Measurements from ENCODE around the gene TGFBR3. TPM values are rescaled to one million over a fixed set of nuclear protein-coding genes. Genes with fewer than 3 reads are reported as not detected.
"Not testable (repeated sequence)": the region's sequence is repeated elsewhere in the genome, so short reads cannot be mapped to it uniquely, and the experiment has no call there.

Gene TGFBR3
- total RNA-seq, 2 experiments from 2014 or later: 31.5 to 36.6 TPM

- H3K27ac Mint-ChIP-seq: no peak overlapping the region
- TF ChIP-seq, protein P1, sequence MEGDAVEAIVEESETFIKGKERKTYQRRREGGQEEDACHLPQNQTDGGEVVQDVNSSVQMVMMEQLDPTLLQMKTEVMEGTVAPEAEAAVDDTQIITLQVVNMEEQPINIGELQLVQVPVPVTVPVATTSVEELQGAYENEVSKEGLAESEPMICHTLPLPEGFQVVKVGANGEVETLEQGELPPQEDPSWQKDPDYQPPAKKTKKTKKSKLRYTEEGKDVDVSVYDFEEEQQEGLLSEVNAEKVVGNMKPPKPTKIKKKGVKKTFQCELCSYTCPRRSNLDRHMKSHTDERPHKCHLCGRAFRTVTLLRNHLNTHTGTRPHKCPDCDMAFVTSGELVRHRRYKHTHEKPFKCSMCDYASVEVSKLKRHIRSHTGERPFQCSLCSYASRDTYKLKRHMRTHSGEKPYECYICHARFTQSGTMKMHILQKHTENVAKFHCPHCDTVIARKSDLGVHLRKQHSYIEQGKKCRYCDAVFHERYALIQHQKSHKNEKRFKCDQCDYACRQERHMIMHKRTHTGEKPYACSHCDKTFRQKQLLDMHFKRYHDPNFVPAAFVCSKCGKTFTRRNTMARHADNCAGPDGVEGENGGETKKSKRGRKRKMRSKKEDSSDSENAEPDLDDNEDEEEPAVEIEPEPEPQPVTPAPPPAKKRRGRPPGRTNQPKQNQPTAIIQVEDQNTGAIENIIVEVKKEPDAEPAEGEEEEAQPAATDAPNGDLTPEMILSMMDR (IDR thresholded peaks at IDR 0.05): no peak
These were observed 216.2 kb downstream of the TGFBR3 start for GRCh38 chr1:91669584-91670350.

DNA sequence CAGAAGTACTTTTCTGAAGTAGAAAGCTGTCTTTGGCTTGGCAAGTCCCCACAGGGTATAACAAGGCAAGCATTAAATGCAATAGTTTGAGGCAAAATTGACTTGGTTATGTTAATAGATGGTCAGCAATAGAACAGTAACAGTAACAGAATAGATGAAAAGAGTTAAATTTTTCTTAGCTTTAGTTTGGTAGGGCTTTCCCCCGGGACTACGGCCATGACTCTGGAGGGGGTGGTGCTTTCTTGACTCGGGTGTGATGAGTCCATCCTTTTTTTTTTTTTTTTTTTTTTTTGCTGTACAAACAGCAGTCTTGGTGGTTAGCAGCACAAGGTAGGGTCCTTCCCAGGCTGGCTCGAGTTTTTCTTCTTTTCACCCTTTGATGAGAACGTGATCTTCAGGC is 219.3 kb downstream of the TGFBR3 start:
- H3K4me3 ChIP-seq (ENCODE audit: low read length); H3K9me3 ChIP-seq (ENCODE audit: control insufficient read depth in 1 of 2, insufficient read depth in 1 of 2, low read length in 2 of 2); H3K4me1 ChIP-seq (ENCODE audit: insufficient read depth, low read length); intact Hi-C loops (cut with DNase I, micrococcal nuclease); H3K9me3 Mint-ChIP-seq; ATAC-seq (ENCODE audit: poor library complexity); CTCF ChIA-PET; POLR2A ChIA-PET; DNase-seq; H3K27me3 Mint-ChIP-seq; H3K36me3 Mint-ChIP-seq (ENCODE audit: low read depth); H3K27me3 ChIP-seq (ENCODE audit: control insufficient read depth in 1 of 2, insufficient read depth in 2 of 2, low read length in 2 of 2); H3K27ac ChIP-seq (ENCODE audit: low read depth in 1 of 2, low read length in 2 of 2); H3K36me3 ChIP-seq (ENCODE audit: insufficient read depth, low read length); H3K27ac Mint-ChIP-seq; H3K4me3 Mint-ChIP-seq; H3K4me1 Mint-ChIP-seq (ENCODE audit: low read depth): not testable (repeated sequence)

More at GRCh38 chr1:91669584-91670350, 216.2 kb downstream of the TGFBR3 start:
- ChIA-PET POLR2A (no interaction called here), CTCF (no interaction called here)
- no peak for DNase-seq
- H3K9me3 Mint-ChIP-seq: no peaks in the 10 kb centered on the region
- no peaks in the 10 kb centered on the region for H3K9me3 ChIP-seq (ENCODE audit: control insufficient read depth in 1 of 2, insufficient read depth in 1 of 2, low read length in 2 of 2)
- ATAC-seq (ENCODE audit: poor library complexity): no peak
- H3K27me3 ChIP-seq (ENCODE audit: control insufficient read depth in 1 of 2, insufficient read depth in 2 of 2, low read length in 2 of 2): no peaks in the 10 kb centered on the region
- no peak overlapping the region for H3K4me3 Mint-ChIP-seq
- H3K4me1 ChIP-seq (ENCODE audit: insufficient read depth, low read length): no peaks in the 10 kb centered on the region
- H3K36me3 ChIP-seq (ENCODE audit: insufficient read depth, low read length): no peaks in the 10 kb centered on the region
- no peaks in the 10 kb centered on the region for H3K36me3 Mint-ChIP-seq (ENCODE audit: low read depth)
- H3K4me1 Mint-ChIP-seq (ENCODE audit: low read depth): peaks cover 6% of the 10 kb centered on the region
- intact Hi-C loops (cut with DNase I, micrococcal nuclease): no loop called here
- no peaks in the 10 kb centered on the region for H3K27me3 Mint-ChIP-seq
- no peak overlapping the region for H3K27ac ChIP-seq (ENCODE audit: low read depth in 1 of 2, low read length in 2 of 2)
- no peak overlapping the region for H3K4me3 ChIP-seq (ENCODE audit: low read length)

DNA sequence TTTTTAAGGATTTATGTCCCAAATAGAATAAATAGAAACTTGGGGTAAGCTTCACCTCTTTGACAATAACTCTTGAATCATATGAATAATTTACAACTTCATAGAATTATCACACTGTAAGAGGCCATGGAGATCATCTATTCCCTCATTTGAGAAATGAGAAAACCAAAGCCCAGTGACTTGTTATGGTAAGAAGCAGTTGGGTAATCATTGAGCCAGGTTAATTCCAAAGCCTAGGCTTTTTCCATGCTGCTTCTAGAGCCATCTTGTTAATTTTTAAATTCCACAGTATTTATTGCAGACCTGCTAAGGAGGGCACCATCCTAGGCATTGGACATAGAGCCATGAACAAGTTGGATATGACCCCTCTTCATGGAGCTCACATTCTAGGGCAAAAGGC is 224.8 kb downstream of the TGFBR3 start:
- no peak overlapping the region for H3K27ac ChIP-seq (ENCODE audit: low read depth in 1 of 2, low read length in 2 of 2)
- TF ChIP-seq, protein P1 (IDR thresholded peaks at IDR 0.05): no peak
- H3K27me3 Mint-ChIP-seq: no peaks in the 10 kb centered on the region
- H3K27me3 ChIP-seq (ENCODE audit: control insufficient read depth in 1 of 2, insufficient read depth in 2 of 2, low read length in 2 of 2): no peaks in the 10 kb centered on the region
- no peak overlapping the region for H3K27ac Mint-ChIP-seq
- H3K9me3 ChIP-seq (ENCODE audit: control insufficient read depth in 1 of 2, insufficient read depth in 1 of 2, low read length in 2 of 2): peaks cover 0 to 7% of the 10 kb centered on the region in 2 experiments
- H3K4me1 Mint-ChIP-seq (ENCODE audit: low read depth): no peaks in the 10 kb centered on the region
- ATAC-seq (ENCODE audit: poor library complexity): no peak
- H3K4me1 ChIP-seq (ENCODE audit: insufficient read depth, low read length): no peaks in the 10 kb centered on the region
- CTCF ChIA-PET: no interaction called here
- H3K4me3 Mint-ChIP-seq: no peak overlapping the region
- POLR2A ChIA-PET: no interaction called here
- intact Hi-C loops (cut with DNase I, micrococcal nuclease): no loop called here
- H3K36me3 ChIP-seq (ENCODE audit: insufficient read depth, low read length): no peaks in the 10 kb centered on the region
- H3K4me3 ChIP-seq (ENCODE audit: low read length): no peak overlapping the region
- no peak for DNase-seq
- H3K9me3 Mint-ChIP-seq: peaks cover 5% of the 10 kb centered on the region
- no peaks in the 10 kb centered on the region for H3K36me3 Mint-ChIP-seq (ENCODE audit: low read depth)

- TF ChIP-seq, protein P1 (IDR thresholded peaks at IDR 0.05): no peak
- intact Hi-C loops (cut with DNase I, micrococcal nuclease): no loop called here
- DNase-seq: no peak
- Histone ChIP-seq H3K27ac (ENCODE audit: low read depth in 1 of 2, low read length in 2 of 2) (no peak overlapping the region), H3K27me3 (ENCODE audit: control insufficient read depth in 1 of 2, insufficient read depth in 2 of 2, low read length in 2 of 2) (no peaks in the 10 kb centered on the region), H3K9me3 (ENCODE audit: control insufficient read depth in 1 of 2, insufficient read depth in 1 of 2, low read length in 2 of 2) (peaks cover 0 to 7% of the 10 kb centered on the region in 2 experiments), H3K4me1 (ENCODE audit: insufficient read depth, low read length) (no peaks in the 10 kb centered on the region), H3K4me3 (ENCODE audit: low read length) (no peak overlapping the region), H3K36me3 (ENCODE audit: insufficient read depth, low read length) (no peaks in the 10 kb centered on the region)
- no peaks in the 10 kb centered on the region for H3K27me3 Mint-ChIP-seq
- H3K9me3 Mint-ChIP-seq: peaks cover 5% of the 10 kb centered on the region
- H3K4me3 Mint-ChIP-seq: no peak overlapping the region
- POLR2A ChIA-PET: no interaction called here
- H3K4me1 Mint-ChIP-seq (ENCODE audit: low read depth): no peaks in the 10 kb centered on the region
- CTCF ChIA-PET: no interaction called here
- no peak for ATAC-seq (ENCODE audit: poor library complexity)
- H3K27ac Mint-ChIP-seq: no peak overlapping the region
- H3K36me3 Mint-ChIP-seq (ENCODE audit: low read depth): no peaks in the 10 kb centered on the region
These were observed 225.2 kb downstream of the TGFBR3 start for GRCh38 chr1:91660708-91661107.
